Stimulated activated CD8-positive, alpha-beta memory T cell treated with anti-CD3 and anti-CD28 coated beads, Interleukin-4, amount 100 ng/mL, for 48 hours (primary cell): ENCODE results near the gene LSM12.
A peak's percentile ranks its signal among the peaks of the same experiment; 100 is the strongest.
"Not testable (repeated sequence)": the region's sequence is repeated elsewhere in the genome, so short reads cannot be mapped to it uniquely, and the experiment has no call there.

Experiments used
- DNase-seq: peaks from one replicate; pipeline ENCODE4 v3.0.0-alpha.2; 2020

Gene LSM12

DNA sequence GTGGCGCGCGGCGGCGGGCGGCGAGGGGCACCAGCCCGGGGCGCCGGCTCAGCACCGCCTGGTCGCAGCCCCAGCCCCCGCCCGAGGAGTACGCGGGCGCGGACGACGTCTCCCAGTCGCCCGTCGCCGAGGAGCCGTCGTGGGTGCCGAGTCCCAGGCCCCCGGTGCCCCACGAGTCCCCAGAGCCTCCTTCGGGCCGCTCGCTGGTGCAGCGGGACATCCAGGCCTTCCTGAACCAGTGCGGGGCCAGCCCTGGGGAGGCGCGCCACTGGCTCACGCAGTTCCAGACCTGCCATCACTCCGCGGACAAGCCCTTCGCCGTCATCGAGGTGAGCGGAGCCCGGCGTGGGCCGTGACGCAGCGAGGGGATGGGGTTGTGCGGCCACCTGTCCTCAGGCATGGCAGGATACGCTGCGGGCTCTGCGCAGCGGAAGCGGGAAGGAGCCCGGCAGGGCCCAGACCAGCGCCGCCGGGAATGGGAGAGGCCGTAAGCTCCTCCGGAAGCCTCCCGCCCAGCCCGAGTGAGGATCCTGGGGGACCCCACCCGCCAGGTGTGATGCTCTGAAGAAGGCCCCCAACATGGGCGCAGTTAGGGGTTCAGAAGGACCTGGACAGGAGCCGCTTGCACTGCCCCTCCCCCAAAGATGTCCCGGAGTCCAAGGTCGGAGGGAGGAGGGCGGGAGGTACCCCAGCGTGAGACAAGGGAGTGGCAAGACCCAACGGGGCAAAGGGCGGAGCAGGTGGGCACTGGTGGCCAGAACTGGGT lies 61.5 kb downstream of the LSM12 start:
- DNase-seq: peak; percentile 38

DNA sequence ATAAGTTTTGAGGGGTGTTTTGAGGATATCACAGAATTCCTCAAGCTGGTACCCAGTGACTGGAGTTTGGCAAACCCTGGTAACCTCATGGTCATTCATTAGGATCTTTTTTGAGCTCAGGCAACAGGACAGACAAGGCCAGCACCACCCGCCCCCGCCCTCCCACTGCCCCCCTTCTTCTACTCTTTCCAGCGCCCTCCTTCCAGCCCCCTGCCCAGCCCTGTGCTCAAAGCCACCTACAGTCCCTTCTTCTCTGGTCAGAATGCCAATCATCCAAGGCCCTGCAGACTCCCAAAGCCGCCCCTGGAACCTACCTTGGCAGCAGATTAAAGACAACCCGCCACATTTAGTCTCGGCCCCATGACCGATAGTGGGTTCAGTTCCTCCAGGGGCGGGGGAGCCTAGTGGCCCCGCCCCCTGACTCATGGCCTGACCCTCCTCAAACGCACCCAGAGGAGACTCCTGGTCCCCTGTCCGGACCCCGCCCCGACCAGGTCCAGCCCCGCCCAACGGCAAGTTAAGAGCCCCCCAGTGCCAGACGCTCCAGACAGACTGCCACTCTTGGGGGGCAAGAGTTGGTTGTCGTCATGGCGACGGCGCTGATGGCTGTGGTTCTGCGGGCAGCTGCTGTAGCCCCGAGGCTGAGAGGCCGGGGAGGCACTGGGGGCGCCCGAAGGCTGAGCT lies 62.3 kb downstream of the LSM12 start, which contains the start of gene NAGS:
Gene NAGS (plus strand): TSS at position 546 of the 684 bp plus-strand sequence. CDS start 42 bp downstream, at position 588.
- DNase-seq: peak; percentile 31

DNA sequence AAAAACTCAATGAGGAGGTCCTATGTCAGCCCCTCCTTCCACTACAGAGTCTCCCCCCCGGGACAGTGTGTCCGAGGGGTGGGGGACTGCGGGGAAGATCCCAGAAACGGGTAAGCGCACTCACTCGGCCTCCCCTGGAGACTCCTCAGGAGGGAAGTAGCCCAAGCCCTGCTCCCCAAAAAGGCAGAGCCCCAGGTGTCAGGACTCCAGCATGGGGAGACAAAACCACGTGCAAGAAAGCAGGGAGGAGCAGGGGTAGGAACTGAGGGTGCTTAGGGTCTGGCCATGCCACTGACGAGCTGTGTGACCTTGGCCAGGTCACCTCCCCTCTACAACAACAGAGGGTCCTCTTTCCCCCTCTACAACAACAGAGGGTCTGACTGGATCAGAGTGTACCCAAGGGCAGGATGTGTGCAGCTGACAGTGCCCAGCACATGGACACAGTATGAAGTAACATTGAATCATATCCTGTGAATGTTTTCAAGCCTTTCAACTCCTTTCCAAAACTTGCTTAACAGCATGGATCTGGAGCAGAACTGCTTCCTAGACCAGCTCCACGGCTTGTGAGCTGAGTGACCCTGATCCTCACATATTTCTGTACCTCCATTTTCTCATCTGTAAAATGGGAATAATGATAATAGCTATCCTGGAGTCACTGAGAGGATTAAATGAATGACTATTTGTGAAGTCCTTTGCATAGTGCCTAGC lies 64.2 kb downstream of the LSM12 start:
- DNase-seq: no peak

DNA sequence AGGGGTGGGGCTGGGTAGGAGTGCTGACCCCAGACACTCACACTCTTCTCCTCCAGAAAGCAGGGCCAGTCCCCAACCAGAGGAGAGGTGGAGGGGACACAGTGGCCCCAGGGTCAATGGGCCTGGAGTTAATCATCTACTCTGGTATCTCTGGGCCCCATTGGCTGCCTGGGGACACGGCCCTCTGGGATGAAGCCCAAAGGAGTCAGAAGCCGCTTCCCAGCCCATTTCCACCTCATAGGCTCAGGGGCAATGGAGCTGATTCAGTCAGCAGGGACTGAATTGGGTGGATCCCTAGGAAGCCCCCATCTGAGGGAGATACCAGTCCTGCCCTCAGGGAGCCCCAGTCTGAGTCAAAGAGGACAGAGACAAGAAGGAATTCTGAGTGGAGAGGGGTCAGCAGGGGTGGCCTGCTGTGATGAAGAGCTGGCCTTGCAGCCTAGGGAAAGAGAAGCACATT lies 65.0 kb downstream of the LSM12 start:
- DNase-seq: no peak

DNA sequence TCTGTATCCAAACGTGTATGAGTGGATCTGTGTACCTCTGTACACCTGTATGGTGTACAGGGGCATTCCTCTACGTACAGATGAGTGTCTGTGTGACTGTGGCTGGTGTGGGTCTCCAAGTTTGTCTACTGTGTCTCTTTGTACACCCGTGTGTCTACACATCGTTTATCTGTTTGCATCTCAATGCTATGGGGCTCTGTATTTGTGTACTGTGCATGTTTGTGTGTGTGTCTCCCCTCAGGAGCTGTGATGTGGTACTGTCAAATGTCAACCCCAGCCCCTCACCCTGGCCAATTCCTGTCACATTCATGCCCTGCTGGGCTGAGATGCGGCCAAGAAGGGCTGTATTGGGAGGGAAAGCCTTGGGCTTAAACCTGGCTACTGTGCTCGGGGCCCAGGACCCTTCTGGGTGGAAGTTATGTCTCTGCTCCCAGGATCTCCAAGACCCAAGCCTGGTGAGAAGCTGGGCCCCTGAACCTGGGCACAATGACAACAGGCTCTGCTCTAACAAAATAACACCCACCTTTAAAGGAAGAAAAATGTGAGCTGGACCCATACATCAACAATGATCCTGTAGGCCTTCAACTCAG lies 65.5 kb downstream of the LSM12 start:
- no peak for DNase-seq

DNA sequence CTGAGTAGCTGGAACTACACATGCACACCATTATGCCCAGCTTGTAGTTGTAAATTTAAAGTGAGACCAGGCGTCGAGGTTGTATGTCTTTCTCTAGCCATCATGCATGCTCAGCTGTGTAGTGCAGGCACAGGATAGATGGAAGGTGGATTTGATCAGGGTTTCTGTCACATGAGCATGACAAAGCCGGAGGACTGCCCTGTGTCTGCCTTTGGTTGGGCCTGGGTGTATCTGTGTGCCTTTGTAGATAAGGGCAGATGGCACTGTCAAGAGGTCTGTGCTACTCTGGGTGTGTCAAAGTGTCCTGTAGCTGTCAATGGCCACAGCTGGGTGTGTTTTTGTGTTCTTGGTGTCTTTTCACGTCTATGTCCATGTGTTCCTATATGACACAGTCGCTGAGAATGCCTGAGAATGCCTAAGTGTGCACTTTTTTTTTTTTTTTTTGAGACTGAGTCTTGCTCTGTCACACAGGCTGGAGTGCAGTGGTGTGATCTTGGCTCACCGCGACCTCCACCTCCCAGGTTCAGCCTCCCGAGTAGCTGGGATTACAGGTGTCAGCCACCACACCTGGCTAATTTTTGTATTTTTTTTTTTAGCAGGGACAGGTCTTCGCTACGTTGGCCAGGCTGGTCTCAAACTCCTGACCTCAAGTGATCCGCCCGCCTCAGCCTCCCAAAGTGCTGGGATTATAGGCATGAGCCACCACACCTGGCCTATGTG lies 66.2 kb downstream of the LSM12 start:
- DNase-seq: no peak

DNA sequence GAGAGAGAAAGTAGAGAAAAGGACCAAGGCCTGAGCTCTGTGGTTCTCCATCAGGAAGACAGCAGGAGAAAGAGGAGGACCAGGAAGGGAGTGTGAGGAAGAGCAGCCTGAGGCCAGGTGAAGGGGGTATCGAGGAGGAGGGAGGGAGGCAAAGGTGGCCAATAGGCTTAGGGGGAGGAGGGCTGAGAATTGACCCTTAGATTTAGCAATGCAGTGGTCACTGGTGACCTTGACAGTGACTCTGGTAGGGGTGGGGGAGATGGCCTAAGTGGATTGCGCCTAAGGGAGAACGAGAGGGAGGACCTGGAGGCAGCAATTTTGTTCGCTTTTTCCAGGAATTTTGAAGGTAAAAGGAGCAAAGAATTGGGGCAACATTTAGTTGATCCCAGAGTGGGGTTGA lies 67.4 kb downstream of the LSM12 start:
- DNase-seq: no peak

DNA sequence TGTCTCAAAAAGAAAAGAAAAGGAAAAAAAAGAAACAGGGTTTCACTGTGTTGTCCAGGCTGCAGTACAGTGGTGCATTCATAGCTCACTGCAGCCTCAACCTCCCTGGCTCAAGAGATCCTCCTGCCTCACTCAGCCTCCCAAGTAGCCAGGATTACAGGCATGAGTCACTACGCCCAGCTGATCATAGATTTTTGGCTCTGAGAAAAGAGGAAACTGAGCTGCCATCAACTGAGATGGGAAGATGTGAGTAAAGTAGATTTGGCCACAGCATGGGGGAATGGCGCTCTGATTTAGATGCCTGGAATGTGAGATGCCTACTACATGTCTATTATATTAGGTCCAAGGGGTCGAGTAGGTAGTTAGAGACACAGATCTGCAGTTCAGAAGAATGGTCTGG lies 67.9 kb downstream of the LSM12 start:
- no peak for DNase-seq

DNA sequence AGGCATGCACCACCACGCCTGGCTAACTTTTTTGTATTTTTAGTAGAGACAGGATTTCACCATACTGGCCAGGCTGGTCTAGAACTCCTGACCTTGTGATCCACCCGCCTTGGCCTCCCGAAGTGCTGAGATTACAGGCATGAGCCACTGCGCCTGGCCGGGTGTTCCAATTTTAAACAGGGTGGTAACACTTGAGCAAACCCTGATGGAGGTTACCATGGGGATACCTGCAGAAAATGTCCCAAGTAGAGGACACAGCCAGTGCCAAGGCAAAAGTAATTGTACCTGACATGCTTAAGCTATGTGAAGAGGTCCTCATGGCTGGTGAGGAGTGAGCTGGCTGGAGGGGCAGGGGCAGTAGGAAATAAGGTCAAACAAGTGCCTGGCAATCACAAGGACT lies 69.3 kb downstream of the LSM12 start:
- DNase-seq: not testable (repeated sequence)

DNA sequence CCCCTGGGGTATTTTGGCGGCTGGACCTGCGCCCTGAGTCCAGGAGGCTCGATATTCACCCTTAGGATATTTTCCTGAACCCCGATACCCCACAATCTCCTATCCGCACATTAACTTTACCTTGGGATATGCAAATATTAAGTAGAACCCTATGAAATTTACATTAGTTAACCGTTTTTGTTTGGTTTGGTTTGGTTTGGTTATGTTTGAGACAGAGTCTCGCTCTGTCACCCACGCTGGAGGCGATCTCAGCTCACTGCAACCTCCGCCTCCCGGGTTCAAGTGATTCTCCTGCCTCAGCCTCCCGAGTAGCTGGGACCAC lies 71.4 kb downstream of the LSM12 start:
- no peak for DNase-seq

DNA sequence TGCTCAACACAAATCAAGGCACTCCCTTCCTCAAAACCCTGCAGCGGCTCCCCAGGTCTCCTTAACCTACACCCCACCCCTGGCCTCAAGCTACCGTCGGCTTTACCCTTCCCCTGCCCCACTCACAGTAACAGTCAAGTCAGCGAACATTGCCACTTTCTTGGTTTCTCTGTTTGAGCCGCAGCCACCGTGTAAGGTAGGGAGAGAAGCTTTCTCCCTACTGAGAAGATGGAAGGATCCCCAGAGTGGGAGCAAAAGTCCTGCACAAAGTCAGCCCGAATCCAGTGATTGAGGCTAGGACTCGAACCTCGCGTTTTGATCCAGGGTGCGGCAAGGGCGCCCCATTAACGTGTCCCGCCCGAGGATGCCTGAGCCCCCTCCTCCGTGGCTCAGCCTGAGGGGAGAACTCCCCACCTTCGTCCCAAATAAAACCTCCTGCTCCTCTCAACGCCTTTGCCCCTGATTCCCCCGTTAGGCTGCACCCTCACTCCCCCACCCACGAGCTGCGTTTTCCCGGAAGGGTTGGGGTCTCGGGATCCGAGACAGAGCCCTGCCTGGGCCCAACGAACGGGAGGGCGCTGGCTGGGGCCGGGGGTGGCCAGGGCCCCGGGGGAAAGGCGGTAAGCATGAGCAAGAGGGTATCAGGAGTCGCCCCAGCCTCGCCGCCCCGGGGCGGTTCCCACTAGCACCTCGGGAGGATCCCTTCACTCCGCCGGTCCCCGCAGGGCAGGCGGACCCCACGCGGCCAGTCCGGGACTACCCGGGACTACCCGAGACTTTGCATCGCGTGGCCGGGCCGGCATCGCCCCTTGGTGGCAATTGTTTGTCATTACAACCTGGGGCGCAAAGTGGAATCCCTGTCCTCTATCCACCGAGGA lies 72.0 kb downstream of the LSM12 start:
- DNase-seq: peak; percentile 82

DNA sequence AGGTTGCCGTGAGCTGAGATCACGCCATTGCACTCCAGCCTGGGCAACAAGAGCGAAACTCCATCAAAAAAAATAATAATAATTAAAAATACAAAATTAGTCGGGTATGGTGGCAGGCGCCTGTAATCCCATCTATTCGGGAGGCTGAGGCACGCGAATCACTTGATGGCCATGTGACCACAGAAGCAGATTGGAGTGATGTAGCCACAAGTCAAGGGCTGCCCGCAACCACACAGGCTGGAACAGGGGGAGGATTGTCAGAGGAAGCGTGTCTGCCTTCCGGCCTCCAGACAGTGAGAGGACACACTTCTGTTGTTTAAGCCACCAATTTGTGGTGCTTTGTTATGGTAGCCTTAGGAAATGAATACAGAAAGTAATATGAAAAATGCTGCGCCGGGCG lies 73.8 kb downstream of the LSM12 start:
- DNase-seq: no peak

DNA sequence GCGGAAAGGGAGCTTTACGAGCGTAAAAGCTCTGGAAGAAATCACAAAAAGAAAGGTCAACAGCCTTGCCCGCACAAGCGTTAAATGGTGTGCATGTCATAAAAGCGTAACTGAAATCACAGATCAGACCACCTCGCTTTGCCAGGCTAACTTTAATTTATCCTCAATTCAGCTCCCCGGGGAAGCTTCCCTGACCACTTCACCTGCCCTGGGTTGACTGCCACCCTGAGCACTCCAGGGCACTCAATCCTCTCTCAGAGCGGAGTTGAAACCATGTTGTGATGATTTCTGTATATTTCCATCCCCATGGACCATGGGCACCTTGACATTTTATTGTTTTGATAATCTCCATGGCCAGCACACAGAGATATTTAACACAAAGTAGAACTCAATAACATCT lies 78.2 kb downstream of the LSM12 start:
- DNase-seq: no peak

DNA sequence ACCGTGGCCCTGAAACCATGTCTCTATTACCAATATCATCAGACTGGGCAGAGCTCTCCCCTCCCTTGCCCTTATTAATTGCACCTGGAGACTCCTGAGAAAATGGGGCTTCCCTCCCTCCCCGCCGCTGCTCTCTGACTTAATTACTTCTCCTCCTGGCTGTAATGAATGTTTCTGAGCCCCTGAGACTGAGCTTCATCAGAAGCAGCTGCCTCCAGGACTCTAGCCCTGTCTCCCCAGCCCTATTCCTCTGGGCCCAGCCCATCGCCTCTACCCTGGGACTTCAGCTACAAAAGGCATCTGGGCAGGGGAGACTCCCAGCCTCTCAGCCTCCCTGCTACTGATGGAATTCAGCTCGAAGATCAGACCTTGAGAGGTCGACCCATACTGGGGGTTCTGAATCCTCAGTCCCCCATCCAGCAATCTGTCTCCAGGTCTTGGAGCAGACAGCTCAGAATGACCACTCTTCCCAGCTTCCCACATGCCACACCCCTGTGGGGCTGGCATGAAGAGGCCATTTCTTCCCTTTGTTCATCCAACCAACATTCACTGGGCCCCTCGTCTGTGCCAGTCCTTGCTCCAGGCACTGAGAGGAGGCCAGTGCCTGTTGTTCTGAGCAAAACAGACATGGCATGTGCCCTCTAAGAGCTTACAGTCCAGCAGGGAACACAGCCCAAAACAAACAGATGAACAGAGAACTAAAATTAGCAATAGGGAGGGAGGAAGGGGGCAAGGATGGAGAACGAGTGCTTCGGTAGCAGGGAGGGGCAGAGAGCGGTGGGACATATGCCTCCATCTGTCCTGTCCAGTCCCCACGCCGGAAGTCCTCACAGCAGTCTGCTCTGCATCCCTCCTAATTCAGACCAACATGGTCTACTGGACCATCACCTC lies 79.1 kb downstream of the LSM12 start:
- DNase-seq: no peak

DNA sequence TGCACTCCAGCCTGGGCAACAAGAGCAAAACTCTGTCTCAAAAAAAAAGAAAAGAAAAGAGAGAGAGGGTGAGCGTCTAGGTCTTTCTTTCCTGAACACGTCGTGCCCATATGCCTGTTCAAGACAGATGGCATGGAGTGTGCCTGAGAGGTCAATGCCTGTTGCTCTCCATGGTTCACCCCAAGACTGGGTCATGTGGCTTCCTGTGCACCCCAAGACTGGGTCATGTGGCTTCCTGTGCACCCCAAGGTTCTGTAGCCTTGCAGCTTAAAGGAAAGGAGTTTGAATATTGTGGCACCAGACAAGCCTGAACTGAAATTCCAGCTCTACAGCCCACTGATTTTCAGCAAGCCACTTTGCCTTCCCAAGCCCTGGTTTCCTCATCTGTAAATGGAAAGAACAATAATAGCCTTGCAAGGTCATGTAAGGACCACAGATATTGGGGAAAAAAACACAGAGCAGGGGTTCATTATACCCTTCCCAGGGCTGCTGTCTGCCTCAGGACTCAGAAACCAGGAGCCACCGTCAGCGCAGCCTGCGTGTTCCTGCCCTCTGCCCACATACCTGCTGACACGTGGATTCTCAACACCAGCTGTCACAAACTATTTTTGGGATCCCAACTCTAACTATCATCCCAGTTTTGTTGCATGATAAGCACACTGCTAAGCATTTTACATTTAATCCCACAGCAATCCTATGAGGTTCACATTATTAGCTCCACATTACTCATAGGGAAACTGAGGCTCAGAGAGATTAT lies 80.1 kb downstream of the LSM12 start:
- DNase-seq: no peak

DNA sequence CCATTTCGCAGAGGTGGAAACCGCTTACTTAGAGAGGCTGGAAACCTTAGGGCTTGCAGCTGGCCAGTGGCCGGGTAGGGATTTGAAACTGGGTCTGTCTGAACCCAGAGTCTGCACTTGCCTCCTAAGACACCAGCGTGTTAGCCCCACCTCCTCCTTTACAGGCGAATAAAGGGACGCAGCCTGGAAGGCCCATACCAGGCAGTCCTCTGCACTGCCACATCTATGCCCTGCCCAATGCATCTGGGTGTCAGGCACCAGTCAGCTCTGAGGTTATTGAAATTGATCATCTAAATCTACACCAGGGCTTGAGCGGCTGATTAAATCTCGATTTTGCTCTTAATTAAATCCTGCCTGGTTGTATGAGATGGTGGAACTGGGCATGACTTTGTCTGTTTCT lies 82.0 kb downstream of the LSM12 start:
- DNase-seq: no peak
